ENCODE results near the gene MMP24.
"Not testable (repeated sequence)": the region's sequence is repeated elsewhere in the genome, so short reads cannot be mapped to it uniquely, and the experiment has no call there.

Gene MMP24

DNA sequence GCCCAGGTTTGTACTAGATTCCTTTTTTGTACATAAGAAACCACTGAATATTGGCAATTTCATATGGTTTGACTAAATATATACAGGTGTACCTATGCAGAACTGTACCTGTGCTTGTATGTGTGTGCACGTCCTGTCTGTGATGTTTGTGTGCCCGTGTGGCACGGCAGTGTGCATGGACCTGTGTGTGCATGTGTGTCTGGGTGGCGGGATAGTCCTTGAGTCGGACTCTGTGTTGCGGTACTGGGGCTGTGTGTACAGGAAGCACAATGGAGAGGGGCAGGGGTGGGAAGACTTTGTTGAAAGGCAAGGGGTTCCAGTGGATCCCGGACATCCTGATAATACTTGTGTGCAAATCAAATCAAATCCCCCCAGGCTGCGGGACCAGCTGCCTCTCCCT, 69.2 kb downstream of the MMP24 start:
- DNase-seq, result no peak

DNA sequence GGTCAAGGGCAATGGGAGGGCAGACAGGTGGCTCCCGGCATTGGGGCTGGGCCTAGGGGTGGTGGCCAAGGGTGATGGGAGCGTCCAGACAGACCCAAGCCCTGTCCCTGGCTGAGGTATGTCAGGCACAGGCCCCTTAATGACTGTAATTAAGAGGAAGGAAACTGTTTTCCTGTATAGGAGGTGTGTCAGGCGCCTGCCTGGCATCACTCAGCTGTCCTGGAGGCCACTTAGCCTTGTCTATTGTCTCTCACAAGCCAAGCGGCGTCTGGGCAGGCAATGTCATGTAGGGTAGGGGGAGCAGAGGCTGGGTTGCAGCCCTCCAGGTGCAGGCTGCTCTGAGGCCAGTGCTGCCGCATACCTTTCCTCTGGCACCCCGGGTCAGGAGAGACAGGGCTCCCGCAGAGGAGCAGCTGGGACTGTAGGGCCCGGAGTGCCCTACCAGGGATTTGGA, 69.6 kb downstream of the MMP24 start:
- DNase-seq, result no peak

DNA sequence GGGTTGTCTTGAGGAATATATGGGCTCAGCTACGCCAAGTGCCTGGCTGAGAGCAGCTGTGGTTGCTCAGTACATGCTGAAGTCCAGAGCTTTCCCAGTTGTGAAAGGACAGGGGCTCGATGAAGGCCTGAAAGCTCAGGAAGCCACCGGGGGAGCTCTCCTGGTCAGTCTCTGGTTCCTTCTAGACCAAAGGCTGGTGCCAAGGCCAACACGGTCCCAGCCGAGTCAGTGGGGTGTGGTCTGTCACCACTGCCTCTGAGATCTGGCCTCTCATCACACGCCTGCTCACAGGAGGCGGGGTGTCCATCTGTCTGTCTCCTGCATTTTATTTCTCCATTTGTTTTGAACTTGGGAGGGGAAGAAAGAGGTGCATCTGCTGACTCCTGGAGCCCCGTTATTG, 70.7 kb downstream of the MMP24 start:
- DNase-seq, result no peak

DNA sequence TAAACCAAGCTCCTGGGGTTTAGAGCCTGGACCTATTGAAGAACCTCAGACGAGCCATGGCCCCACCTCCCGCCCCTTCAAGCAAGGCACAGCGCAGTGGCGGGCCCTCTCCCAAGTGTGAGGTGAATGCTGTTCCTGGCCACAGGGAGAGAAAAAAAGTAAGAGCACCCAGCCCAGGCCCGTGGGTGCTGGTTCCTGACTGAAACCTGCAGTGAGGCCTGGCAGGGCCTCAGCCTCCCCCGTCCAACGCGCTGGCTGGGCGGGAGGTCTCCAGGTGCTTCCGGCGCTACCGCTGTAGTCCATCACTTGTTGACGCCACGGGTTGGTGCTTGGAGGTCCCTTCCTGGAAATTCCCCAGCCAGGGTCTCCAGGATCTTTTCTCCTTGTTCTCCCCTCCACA, 71.2 kb downstream of the MMP24 start:
- DNase-seq, result no peak

DNA sequence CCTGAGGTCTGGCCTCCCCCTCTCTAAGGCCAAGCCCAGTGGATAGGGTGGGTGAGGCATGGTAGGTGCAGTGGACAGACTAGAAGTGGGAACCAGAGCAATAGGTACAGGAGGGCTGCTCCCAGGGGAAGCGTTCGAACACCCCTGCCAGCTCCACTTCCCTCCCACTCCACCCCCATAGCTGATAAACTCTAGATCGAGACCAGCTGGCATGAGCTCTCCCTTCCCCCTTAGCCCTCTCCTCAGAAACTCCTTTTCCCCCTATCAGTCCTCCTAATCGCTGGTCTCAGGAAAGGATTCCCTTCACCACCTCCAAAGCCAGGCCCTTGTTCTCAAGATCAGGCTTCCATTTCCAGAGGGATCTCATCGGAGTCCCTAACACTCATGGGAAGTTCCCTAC, 71.8 kb downstream of the MMP24 start:
- no peak for DNase-seq

DNA sequence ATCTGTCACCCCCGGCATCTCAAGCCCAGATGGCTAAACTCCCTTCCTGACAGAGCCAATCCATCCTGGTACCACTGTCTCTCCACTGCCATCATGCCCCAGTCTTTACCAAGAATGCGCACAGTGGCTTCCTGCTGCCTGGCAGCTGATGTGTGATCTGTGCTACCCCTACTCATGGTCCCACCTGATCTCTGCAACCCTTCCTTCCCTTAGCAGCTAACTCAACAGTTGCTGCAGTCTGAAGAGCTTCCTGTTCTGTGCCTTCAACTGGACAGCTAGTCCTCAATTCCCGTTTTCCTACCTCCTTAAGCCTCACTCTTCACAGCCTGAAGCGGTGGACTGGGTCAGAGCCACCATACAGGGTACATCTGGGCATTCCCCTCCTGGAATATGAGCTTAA, 73.3 kb downstream of the MMP24 start:
- no peak for DNase-seq

DNA sequence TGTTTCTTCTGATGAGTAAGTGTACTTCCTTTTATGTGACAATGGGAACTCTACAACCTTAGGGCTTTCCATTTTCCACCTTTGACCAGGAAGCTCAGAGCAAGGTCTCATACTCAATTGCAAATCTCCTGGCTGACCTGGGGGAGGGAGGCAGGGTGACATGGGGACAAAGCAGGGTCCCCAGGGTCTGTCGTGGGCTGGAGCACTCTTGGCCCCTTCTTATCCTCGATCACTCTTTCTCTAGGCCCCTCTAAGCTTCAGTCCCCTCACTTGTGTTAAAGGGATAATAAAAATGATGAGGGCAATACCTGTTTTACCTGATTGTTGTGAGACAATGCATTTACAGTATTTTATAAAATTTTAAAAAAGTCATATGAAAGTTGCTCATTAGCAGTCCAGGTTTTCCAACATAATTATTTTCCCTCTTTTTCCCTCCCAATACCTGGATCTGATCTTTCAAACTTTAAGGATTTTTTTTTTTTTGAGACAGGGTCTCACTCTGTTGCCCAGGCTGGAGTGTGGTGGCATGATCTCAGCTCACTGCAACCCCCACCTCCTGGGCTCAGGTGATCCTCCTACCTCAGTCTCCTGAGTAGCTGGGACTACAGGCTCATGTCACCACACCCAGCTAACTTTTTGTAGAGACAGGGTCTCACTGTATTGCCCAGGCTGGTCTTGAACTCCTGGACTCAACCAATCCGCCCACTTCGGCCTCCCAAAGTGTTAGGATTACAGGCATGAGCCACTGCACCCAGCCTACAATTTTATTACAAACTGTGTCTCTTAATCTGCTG, 74.2 kb downstream of the MMP24 start:
- no peak for DNase-seq

DNA sequence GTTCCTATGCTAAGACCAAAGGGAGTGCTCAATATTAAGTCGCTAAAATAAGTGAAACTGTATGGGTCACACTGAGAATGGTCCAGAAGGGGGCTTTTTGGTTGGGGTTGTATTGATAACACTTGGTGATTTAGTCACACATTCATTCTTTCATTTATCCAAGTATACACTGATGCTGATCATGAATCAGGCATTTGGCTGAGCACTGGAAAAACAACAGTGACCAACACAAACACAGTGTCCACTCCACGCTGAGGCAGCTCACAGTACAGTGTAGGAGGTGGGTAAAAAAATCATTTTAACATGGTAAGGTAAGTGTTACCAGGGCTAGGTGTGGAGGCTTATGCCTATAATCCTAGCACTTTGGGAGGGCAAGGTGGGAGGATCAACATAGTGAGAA, 74.9 kb downstream of the MMP24 start:
- DNase-seq, result no peak

DNA sequence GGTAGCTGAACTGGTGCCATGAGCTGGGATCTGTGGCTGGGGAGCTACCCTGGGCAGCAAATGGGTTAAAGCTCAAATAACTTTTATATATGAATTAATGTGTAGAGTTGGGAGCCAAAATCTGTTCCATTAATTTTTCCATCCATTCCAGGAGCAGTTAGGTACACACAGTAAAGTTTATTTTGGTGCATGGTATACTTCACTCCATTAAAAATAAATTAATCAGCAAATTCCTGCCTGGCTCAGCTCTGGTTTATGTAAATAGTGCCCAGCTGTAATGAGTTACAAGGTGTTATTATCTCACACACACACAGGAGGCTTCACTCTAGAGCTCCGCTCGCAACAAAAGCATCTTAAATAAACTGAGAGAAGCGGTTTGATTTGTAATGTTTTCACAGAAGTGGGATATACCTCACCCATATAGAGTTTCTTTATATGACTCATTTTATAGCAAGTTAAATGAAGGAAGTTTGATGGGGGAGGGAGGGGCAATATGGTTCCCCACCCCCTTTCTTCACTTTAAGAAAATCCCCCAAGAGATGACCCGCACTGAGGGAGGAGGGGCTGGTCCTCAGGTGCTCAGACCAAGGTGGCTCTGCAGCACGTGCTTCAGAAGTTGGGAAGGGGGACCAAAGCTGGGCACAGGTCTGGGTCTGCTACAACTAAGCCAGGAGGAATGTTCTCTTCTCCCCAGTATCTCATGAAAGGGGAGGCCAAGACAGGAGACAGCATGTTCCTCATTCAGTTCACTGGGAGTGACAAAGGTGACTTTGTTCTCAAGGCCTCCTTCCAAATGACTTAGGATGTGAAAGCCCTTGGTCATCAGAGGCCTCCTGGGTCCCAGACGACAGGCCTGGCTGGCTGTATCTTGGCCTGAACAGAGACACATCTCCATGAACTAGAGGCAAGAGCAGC, 76.2 kb downstream of the MMP24 start:
- no peak for DNase-seq

DNA sequence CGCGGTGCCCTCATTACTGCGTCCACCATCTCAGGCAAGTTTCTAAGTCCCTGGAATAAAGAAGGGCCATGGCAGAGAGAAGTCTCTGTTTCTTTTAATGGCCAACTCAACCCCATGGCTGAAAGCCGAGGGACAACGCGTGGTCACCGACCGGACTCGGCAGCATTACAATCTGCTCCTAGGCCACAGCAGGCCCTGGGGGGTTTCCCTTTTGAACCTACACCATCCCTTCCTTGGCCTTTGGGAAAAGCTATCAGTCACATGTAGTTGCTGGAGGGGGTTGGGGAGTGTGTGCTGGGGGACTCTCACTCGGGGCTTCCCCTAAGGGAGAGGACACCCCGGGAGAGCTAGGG, 76.9 kb downstream of the MMP24 start:
- DNase-seq, result no peak

DNA sequence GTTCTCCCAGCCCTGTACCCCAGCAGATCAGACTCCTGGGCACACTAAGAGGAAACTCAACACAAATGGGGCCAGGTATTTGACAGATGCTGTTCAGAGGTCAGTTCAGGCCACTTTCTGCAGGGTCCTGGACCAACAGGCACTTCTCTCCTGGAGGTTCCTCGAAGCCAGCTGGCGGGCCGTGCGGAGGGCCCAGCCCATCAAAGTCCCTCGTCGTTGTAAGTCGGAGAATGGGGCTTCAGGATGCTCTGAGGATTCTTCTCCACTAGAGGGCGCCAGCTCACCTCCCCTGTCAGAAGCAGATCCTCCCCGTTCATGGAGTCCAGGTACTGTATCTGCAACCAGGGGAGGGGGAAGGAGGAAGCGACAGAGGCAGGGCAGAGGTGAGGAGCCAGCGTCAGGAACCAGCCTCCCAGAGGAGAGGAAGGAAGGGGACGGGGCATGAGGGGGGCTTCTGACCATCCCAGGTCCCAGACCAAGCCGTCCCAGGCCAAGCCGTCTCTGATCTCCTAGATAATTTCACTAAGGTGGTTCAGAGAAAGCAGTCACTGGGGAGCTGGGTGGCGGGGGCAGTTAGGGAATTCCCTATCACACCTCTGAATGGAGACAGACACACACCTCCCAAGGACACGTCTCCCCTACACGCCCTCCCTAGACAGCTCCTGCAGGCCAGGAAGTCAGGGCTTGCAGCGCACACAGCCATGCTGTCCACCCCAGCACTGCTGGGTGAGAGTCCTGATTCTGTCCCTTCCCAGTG, 77.4 kb downstream of the MMP24 start:
- peak; percentile 82 to 86 for DNase-seq

DNA sequence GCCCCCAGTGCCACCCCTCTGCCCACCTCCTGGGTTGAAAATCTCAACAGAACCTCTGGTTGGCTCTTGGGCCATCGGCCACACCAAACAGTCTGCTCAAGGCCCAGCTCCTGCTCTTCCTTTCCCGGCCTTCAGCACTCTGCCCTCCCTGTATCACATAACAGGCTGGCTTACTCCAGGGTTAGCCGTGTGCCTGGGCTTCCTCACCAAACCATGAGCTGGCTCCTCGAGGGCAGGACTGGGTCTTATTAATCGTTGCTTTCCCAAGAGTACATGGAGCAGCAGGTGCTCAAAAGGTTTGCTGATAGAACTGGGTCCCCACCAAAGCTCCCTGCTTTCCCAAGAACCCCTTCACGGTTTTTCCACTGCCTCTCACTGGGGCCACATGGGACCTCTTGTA, 78.5 kb downstream of the MMP24 start:
- DNase-seq, result no peak

DNA sequence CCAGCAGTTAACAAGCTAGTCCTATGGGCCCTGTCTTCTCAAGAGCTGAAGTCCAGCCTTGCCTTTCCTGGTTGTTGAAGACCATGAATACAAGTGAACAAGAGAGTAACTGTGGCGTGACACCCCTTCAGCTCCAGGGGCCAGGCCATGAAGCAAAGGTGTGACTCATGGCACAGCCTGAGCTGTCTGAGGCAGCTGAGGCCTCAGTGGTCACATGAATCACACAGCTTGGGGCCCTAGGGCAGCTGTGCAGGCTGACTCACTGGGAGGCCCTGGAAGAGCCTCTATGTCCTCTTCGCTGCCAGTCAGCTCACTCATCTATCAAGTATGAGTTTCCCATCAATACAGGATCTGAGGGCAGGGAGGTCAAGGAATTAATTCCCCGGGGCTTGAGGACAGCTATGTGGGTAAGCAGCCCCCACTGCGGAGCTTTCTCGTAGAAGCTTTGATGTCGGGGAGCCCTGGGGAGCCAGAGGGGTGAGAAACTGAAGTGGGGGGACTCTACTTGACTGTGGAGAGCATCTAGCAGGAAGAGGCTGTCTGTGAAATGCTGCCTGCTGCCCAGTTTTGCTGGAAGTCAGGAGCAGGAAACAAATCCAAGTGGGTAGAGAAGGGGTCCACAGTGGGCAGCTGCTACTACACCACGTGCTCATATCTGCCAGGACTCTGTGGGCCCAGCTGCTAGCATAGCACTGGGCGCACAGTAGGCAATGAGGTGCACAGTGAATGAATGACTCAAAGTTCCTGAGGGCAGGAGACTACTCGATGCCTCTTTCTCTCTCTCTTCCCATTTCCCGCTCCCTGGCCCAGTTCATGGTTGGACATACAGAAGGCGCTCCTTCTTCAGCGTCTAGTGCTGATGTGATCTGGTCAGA, 79.4 kb downstream of the MMP24 start:
- peak; percentile 79 to 82 for DNase-seq

DNA sequence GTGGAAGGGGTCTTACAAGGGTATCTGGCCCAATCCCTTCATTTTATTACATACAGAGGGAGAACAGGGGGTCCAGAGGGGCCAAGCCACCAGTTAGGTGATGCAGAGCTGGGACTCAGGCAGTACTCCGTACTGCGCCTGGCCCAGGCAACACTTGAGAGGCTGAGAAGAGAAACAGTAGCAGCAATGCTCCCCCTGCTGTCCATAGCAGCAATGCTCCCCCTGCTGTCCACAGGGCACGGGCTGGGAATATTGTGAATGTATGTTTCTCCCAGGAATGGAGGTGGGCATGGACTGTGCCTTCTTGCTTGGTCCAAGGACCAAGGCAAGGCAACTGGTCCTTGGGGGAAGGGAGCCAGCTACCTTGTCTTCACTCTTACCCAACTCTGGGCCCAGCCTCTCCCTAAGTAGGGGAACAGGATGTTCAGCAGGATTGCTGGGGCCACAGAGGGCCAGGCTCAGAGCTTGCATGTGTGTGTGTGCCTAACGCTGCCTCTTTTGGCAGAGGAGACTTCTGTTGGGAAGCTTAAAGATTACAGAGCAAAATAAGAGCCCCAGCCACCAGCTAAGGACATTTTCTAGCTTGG, 80.5 kb downstream of the MMP24 start:
- DNase-seq, result peak; percentile 31 to 38

DNA sequence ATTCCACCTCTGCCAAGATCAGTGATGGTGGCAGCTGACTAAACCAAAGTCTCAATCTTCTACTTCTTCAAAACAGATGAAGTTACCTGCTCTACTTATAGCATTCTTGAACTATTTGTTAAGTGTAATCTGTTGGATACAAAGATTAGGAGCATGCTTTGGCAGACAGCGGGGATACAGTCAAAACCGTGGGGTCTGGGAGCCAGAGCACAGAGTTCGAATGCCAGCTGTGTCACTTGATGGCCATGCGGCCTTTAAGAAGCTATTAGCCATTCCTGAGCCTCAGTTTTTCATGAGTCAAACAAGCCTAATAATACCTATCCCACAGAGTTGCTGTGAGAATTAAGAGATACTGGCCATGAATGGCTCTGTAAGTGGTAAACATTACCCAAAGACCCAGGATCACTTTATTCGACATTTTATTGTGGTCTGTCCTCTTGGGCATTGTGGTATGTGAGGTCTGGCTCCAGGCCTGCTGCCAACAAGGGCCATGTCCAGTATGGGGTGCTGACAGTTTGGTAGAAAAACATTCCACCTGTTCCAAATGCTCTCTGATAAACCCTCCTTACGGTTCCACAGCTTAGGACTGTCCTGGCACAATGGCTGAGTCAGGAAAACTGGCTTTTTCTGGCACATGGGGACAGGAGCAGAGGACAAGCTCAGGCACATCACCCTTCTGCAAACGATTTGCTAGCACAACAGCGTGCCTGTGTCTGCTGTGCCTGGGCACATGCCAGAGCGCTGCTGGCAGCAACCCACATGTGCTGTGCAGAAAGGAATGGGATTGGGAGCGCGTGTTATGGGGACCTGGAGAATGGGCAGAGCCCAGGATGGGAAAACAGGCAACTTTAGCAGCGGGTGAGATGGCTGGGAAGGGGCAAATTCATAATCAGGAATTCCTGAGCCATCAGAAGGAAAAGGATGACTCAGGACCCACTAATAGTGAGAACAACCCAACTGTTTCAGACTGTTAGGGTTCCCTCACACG, 81.5 kb downstream of the MMP24 start:
- DNase-seq, result no peak

DNA sequence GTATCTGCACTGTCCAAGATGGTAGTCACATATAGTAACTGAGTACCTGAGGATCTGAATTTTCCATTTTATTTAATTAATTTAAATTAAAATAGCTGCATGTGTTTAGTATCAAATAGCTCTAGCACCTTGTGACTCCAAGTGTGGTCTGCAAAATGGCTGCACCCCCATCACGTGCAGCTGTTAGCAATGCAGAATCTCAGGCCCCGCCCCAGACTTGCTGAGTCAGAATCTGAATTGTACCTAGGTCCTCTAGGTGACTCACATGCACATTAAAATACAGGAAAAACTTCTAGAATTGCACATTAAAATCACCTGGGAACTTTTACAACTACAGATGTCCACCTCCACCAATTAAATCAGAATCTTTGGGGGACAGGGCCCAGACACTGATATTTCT, 84.9 kb downstream of the MMP24 start:
- peak; percentile 74 to 81 for DNase-seq

DNA sequence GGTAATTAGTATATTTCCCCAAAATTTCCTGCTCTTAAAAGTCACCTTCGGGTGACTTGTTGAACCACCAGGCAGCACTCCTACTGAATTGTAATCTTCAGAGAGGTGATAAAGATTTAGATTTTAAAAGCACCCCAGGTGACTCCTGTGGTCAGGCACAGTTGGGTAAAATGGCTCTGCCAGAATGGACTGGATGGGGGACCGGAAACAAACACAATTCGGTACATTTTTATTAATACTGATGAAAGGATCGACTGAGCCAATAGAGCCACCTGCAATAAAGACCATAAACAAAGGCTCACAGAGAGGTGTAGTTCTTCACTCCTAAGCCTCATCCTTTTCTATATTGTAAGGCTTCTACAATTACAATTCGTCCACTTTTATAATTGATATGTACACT, 85.3 kb downstream of the MMP24 start:
- no peak for DNase-seq

DNA sequence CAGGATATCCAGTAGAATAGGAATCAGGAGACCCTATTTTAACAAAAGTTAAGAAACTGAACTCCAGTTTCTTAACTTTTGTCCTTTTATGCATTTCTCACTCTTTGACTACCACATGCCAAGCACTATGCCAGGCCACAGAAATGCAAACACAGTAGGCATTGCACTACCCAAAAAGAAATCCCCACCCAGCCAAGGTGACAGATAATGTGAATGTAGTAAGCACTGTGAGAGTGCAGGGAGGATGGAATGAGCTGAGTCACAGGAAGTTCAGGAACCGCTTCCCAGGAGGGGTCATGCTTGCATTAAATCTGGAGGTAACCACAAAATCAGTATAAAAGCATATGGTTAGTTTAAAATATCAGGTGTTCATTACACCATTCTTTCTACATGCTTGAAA, 85.8 kb downstream of the MMP24 start:
- DNase-seq, result no peak

DNA sequence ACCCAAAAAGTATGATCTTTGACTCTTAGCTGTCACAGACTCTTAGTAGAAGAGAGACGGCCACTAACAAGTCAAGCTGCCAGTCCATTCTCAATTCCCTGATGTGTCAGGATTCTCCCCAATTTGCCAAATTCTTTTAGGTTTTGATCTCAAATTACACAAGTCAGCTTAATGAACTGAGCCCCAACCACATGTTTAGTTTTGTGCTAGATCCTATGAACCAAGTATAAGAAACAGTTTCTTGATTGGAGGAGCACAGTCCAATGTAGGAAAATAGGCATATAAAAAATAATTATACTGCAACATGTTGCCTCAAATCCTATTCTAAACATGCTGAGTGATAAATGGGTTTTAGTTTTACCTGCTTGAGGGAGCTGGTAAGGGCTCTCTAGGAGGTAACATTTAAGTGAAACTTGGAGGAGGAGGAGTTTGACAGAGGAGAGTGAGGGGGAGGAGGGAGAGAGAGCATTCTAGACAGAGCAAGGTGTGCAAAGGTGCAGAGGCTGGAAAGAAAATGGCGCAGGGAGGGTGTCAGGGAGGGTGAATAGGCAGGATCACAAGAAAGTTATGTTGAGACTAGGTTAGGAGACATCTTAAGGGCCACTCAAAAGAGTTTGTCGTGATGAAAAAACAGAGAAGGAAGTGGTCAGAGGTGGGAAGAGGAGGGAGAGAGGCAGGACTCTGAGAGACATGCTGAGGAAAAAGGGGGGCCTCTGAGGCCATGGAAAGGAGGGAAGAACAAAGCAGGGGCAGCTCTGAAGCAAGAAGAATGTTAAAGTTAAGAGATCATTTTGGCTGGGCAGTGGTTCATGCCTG, 88.5 kb downstream of the MMP24 start:
- DNase-seq, result no peak

DNA sequence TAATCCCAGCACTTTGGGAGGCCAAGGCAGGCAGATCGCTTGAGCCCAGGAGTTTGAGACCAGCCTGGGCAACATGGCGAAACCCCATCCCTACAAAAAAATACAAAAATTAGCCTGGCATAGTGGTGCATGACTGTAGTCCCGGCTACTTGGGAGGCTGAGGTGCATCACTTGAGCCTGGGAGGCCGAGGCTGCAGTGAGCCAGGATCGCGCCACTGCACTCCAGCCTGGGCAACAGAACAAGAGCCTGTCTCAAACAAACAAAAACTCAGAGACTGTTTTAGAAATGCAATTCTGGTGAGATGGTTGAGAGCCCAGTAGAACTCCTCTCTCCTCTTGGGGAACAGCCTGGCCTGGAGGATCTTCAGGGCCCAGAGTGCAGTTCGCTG, 89.1 kb downstream of the MMP24 start:
- DNase-seq, result not testable (repeated sequence)

Measured in stimulated activated CD4-positive, alpha-beta T cell treated with anti-CD3 and anti-CD28 coated beads, Interleukin-2, amount 100 ng/mL, for 24 hours (primary cell).